Osteocyte (in vitro differentiated cells): Measurements from ENCODE around the gene GMPR. TPM values are rescaled to one million over a fixed set of nuclear protein-coding genes. Genes with fewer than 3 reads are reported as not detected.
A peak's percentile ranks its signal among the peaks of the same experiment; 100 is the strongest.

Experiments
- DNase-seq: peaks from one replicate; pipeline ENCODE4 v3.0.0; 2021; ENCODE audit warnings: mixed read lengths; ENCODE audit not compliant: unreplicated experiment; ENCODE audit errors: extremely low spot score
- H3K27ac Mint-ChIP-seq: one replicate; pipeline ENCODE4 v1.8.0; 2021; ENCODE audit warnings: mild to moderate bottlenecking, mixed read lengths; ENCODE audit not compliant: unreplicated experiment
- H3K27me3 Mint-ChIP-seq: one replicate; pipeline ENCODE4 v1.8.0; 2021; ENCODE audit warnings: mixed read lengths; ENCODE audit not compliant: unreplicated experiment
- H3K36me3 Mint-ChIP-seq: one replicate; pipeline ENCODE4 v1.8.0; 2021; ENCODE audit warnings: mixed read lengths; ENCODE audit not compliant: unreplicated experiment
- H3K4me1 Mint-ChIP-seq: one replicate; pipeline ENCODE4 v1.8.0; 2021; ENCODE audit warnings: mixed read lengths; ENCODE audit not compliant: unreplicated experiment
- H3K4me3 Mint-ChIP-seq: one replicate; pipeline ENCODE4 v1.8.0; 2021; ENCODE audit warnings: mild to moderate bottlenecking, moderate library complexity, mixed read lengths; ENCODE audit not compliant: unreplicated experiment
- H3K9me3 Mint-ChIP-seq: one replicate; pipeline ENCODE4 v1.8.0; 2021; ENCODE audit warnings: mixed read lengths; ENCODE audit not compliant: unreplicated experiment
- total RNA-seq: library from RNA; stranded (reverse); gene quantifications from 2 replicates; pipeline ENCODE4 v1.2.1, GENCODE V29; 2021
- TF ChIP-seq, protein P1 (sequence below): fragments of 200-600 bp; sonication (generic); IDR thresholded peaks from 2 replicates; pipeline ENCODE4 v1.5.0; 2021; ENCODE audit warnings: antibody characterized with exemption, mild to moderate bottlenecking, moderate library complexity

GMPR gene
- total RNA-seq, 1 donor from 2014 or later, result 7.8 TPM

DNA sequence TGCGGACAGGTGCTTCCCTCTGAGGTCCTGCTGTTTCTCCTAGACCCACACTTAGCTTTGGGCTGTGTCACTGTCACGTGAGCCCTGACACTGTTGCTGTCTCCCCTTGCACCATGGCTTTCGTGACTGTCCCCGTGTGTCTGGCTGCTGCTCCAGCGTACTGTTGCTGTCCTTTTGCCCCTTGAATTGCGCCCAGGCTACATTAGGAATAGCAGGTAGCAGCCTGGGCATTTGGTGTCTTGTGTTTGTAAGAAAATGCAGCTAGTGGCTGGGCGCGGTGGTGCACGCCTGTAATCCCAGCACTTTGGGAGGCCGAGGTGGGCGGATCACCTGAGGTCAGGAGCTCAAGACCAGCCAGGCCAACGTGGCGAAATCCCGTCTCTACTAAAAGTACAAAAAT is 46.1 kb downstream of the GMPR start:
- peaks cover 6% of the 10 kb centered on the region for H3K4me1 Mint-ChIP-seq
- DNase-seq, result no peak
- H3K9me3 Mint-ChIP-seq, result no peaks in the 10 kb centered on the region
- H3K4me3 Mint-ChIP-seq, result no peak overlapping the region
- no peaks in the 10 kb centered on the region for H3K36me3 Mint-ChIP-seq
- TF ChIP-seq, protein P1, sequence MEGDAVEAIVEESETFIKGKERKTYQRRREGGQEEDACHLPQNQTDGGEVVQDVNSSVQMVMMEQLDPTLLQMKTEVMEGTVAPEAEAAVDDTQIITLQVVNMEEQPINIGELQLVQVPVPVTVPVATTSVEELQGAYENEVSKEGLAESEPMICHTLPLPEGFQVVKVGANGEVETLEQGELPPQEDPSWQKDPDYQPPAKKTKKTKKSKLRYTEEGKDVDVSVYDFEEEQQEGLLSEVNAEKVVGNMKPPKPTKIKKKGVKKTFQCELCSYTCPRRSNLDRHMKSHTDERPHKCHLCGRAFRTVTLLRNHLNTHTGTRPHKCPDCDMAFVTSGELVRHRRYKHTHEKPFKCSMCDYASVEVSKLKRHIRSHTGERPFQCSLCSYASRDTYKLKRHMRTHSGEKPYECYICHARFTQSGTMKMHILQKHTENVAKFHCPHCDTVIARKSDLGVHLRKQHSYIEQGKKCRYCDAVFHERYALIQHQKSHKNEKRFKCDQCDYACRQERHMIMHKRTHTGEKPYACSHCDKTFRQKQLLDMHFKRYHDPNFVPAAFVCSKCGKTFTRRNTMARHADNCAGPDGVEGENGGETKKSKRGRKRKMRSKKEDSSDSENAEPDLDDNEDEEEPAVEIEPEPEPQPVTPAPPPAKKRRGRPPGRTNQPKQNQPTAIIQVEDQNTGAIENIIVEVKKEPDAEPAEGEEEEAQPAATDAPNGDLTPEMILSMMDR, result no peak
- H3K27me3 Mint-ChIP-seq, result no peaks in the 10 kb centered on the region
- no peak overlapping the region for H3K27ac Mint-ChIP-seq

DNA sequence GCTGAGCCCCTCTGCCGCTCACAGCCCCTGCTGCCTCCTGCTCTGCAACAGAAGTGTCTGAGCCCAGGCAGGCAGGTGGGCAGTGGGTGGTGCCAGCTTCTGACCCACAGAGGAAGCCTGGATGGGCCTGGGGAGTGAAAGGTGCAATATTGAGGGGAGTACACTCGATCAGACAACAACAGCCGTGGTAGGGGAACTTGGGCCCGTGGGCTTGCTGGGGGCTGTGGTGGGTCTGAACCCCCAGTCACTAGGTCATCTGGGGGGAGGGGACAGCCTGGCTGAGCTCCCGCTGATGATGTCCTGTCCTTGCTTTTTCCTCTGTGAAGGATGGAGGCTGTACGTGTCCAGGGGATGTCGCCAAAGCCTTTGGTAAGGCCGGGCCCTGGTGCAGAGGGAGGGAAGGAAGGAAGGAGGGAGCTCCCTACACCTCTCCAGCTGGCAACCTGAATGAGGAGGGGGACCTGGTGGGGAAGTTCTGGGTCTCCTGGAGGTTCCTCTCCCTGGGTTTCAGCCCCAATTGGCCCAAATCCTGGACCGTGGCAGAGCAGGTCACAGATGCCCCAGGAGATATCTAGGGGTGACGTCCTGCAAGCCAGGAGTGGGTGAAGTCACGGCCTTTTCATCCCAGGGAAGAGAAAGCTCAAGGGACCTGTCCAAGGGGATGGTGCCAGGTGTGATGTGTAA is 47.2 kb downstream of the GMPR start:
- Mint-ChIP-seq H3K27ac (no peak overlapping the region), H3K36me3 (no peaks in the 10 kb centered on the region), H3K4me1 (peaks cover 6% of the 10 kb centered on the region), H3K4me3 (no peak overlapping the region), H3K9me3 (no peaks in the 10 kb centered on the region), H3K27me3 (no peaks in the 10 kb centered on the region)
- no peak for DNase-seq
- TF ChIP-seq, protein P1, result no peak

DNA sequence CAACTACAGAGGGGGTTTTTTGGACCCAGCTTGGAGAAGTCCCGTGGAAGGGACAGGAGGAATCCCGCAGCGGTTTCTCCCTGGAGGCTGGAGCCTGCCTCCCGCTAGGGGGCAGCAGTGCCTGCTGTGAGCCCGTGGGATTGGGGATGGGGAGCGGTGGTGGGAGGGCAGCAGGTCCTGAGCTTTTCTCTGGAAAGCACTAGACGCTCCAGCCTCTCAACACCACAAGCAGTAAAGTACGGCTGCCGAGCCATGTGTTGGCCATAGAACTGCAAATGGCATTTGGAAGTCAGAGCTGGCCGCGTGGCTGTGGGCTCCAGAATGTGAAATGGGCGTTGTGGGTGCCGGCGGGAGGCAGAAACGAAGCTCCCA is 47.8 kb downstream of the GMPR start:
- Mint-ChIP-seq H3K36me3 (no peaks in the 10 kb centered on the region), H3K4me3 (no peak overlapping the region), H3K9me3 (no peaks in the 10 kb centered on the region), H3K4me1 (peaks cover 6% of the 10 kb centered on the region), H3K27ac (no peak overlapping the region), H3K27me3 (no peaks in the 10 kb centered on the region)
- DNase-seq, result no peak
- TF ChIP-seq, protein P1, result peak; percentile 72

DNA sequence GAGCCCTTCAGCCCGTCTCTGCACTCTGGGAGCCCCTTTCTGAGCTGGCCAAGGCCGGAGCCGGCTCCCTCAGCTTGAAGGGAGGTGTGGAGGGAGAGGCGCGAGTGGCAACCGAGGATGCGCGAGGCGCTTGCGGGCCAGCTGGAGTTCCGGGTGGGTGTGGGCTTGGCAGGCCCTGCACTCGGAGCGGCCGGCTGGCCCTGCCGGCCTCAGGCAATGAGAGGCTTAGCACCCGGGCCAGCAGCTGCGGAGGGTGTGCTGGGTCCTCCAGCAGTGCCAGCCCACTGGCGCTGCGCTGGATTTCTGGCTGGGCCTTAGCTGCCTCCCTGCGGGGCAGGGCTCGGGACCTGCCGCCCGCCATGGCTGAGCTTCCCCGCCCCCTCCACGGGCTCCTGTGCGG is 49.8 kb downstream of the GMPR start:
- Mint-ChIP-seq H3K27me3 (no peaks in the 10 kb centered on the region), H3K4me3 (no peak overlapping the region), H3K4me1 (peaks cover 4% of the 10 kb centered on the region), H3K36me3 (no peaks in the 10 kb centered on the region), H3K9me3 (no peaks in the 10 kb centered on the region), H3K27ac (no peak overlapping the region)
- no peak for DNase-seq
- TF ChIP-seq, protein P1, result no peak

DNA sequence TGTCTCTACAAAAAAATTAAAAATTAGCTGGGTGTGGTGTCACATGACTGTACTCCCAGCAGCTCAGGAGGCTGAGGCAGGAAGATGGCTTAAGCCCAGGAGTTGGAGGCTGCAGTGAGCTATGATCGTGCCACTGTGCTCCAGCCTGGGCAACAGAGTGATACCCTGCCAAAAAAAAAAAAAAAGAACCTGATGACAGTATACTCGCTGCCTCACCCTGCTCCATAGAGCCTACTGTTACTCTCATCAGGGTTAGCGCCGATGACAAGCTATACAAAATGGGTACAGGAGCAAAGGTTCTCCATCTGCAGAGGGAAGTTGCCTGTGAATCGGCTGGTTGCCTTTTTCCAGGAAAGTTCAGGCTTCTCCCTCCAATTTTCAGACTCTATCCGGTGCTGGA is 53.4 kb downstream of the GMPR start:
- no peak overlapping the region for H3K27ac Mint-ChIP-seq
- H3K9me3 Mint-ChIP-seq, result no peaks in the 10 kb centered on the region
- H3K4me3 Mint-ChIP-seq, result no peak overlapping the region
- TF ChIP-seq, protein P1, result no peak
- no peaks in the 10 kb centered on the region for H3K27me3 Mint-ChIP-seq
- DNase-seq, result no peak
- no peaks in the 10 kb centered on the region for H3K4me1 Mint-ChIP-seq
- peaks cover 4% of the 10 kb centered on the region for H3K36me3 Mint-ChIP-seq
